Measurements from ENCODE around the gene NEO1.
A peak's percentile ranks its signal among the peaks of the same experiment; 100 is the strongest.

The NEO1 gene

GRCh38 chr15:73303636-73304035 is 251.4 kb downstream of the NEO1 start:
- no peak for TF ChIP-seq POLR2A (IDR thresholded peaks at IDR 0.05; ENCODE audit: low read depth, low read length)
- FAIRE-seq = no peak
- DNase-seq (ENCODE audit: insufficient read length, low spot score) = no peak

DNA sequence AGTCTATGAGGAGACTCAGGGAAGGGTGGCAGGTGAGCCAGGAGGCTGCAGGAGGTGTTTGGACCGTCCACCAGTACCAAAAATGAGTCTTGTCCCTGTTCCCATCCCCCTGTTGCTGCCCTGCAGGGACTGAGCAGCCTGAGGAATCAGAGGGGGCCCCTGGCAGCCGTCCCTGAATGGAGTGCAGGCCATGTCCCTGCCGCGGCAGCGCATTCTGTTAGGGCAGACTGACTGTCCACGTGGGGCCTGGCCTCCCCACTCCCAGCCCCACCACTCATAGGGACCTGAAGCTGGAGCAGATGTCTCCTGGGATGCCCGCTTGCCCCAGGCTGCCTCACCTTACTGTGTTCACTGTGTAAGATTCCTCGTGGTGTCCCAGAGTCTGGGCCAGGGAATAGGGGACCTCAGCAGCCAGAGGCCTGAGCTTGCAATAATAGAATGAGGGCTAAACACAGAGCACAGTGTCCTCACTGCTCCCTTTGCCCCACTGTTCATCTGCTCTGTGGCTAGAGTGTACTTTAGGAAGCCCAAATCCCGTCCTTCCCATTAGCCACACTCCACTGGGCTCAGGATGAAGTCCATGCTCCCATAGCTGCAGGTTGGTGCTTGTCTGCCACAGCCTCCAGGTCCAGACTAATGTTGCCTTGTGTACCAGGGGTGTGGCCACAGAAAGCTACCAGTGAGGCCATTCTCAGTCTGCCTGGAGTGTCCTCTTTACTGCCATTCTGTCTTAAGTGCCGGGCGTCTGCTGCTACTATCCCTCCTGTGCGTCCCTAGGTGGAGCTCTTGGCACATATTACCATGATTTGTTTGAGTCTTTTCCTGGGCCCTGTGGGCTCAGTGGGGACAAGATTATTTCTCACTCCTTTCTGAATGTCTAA is 253.3 kb downstream of the NEO1 start:
- no peak for TF ChIP-seq POLR2A (IDR thresholded peaks at IDR 0.05; ENCODE audit: low read depth, low read length)
- FAIRE-seq = no peak
- DNase-seq (ENCODE audit: insufficient read length, low spot score) = peak; percentile 40

- no peak for TF ChIP-seq POLR2A (IDR thresholded peaks at IDR 0.05; ENCODE audit: low read depth, low read length)
- DNase-seq (ENCODE audit: insufficient read length, low spot score) (no peak), FAIRE-seq (no peak)
These were observed 256.0 kb downstream of the NEO1 start for GRCh38 chr15:73308305-73308704.

DNA sequence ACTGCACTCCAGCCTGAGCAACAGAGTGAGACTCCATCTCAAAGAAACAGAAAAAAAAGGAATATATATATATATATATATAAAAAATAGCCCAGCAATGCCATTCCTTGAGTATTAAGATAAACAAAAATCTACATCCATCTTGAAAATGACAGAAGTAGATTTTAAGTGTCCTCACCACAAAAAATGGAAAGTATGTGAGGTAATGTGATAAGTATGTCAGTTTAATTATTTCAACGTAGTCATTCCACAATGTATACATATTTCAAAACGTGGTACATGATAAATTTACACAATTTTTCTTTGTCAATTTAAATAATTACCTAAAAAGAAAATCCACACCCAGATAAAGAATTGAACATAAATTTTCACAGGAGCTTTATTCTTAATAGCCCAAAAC is 261.6 kb downstream of the NEO1 start:
- DNase-seq (ENCODE audit: insufficient read length, low spot score) = no peak
- TF ChIP-seq POLR2A (IDR thresholded peaks at IDR 0.05; ENCODE audit: low read depth, low read length) = no peak
- no peak for FAIRE-seq

DNA sequence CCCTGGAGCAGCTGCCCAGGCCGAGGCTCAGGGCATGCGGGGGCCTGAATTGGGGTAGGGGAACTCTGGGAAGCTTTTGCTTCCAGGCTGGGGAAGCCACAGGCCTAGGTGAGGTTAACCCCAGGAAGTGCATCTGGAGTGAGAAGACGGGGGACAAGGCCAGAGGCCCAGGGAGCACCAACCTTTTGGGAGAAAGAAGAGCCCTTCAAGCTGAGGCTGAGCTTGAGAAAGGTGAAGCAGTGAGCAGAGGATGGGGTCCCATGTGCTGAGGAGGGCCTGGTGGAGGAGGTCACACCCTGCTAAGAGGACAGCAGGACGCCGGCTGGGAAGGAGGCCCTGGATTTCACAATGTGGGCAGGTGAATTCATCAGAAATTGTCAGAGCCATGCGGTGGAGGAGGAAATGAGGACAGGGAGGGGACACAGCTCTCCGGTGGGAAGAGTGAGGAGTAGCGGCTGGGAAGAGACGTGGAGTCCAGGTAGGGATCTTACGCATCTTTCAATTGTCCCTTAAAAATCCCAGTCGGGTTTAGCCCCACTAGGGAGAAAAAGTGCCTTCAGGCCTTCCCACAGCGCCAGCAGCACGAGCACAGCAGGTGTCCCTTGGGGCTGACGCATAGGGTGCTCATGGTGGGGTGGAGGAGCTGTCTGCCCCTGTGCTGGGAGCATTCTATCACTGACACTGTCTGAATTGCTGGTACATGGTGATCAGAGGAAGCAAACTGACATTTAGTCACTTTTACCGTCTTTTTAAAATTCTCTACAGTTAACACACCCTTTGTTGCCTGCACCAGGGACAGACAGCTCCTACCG is 265.6 kb downstream of the NEO1 start:
- DNase-seq (ENCODE audit: insufficient read length, low spot score) (peak; percentile 80), FAIRE-seq (peak; percentile 75)
- no peak for TF ChIP-seq POLR2A (IDR thresholded peaks at IDR 0.05; ENCODE audit: low read depth, low read length)

GRCh38 chr15:73318463-73319351 is 266.4 kb downstream of the NEO1 start:
- FAIRE-seq = no peak
- TF ChIP-seq POLR2A (IDR thresholded peaks at IDR 0.05; ENCODE audit: low read depth, low read length) = no peak
- DNase-seq (ENCODE audit: insufficient read length, low spot score) = no peak

DNA sequence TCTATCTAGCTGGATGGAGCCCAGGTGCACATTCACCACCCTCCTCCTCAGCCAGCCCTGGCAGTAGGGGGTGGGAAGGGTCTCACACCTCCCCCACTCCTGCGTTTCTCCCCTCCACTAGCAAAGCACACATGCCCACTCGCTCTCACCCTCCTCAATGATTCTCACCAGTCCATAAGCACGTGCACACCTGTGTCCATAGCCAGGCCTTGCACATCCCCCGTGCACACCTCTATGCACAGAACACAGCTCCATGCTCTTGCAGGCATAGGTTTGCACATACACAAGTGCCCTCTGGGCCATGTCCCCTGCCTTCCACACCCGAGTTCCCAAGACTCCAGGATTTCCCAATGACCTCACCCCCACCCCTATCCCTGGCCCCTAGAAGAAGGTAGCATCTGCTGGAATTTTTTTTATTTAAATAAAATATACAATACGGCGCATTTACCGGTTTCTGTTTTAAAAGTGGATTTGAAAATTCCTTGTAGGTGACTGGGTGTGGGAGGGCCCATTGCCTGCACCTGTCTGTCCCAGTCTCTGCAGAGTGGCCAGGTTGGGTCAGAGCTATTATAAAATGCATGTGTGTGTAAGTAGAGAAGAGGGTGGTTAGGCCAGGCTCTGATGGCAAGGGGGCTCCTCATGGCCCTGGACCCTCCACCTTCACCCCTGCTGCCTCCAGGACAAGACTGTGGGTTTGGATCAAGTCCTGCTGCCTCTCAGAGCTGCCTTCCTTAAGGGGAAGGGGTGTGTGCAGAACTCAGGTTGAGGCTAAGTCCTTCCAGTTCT is 267.4 kb downstream of the NEO1 start:
- DNase-seq (ENCODE audit: insufficient read length, low spot score) (no peak), FAIRE-seq (no peak)
- TF ChIP-seq POLR2A (IDR thresholded peaks at IDR 0.05; ENCODE audit: low read depth, low read length) = no peak

GRCh38 chr15:73320619-73321180 is 268.4 kb downstream of the NEO1 start:
- no peak for FAIRE-seq
- no peak for TF ChIP-seq POLR2A (IDR thresholded peaks at IDR 0.05; ENCODE audit: low read depth, low read length)
- DNase-seq (ENCODE audit: insufficient read length, low spot score) = no peak

- no peak for DNase-seq (ENCODE audit: insufficient read length, low spot score)
- FAIRE-seq = no peak
- no peak for TF ChIP-seq POLR2A (IDR thresholded peaks at IDR 0.05; ENCODE audit: low read depth, low read length)
These were observed 269.5 kb downstream of the NEO1 start for GRCh38 chr15:73321496-73322450.

- TF ChIP-seq POLR2A (IDR thresholded peaks at IDR 0.05; ENCODE audit: low read depth, low read length) = no peak
- FAIRE-seq (no peak), DNase-seq (ENCODE audit: insufficient read length, low spot score) (no peak)
These were observed 270.6 kb downstream of the NEO1 start for GRCh38 chr15:73322665-73323373.

GRCh38 chr15:73323374-73323955 is 271.2 kb downstream of the NEO1 start:
- no peak for TF ChIP-seq POLR2A (IDR thresholded peaks at IDR 0.05; ENCODE audit: low read depth, low read length)
- no peak for FAIRE-seq
- DNase-seq (ENCODE audit: insufficient read length, low spot score) = no peak

Measured in H54 (cell line).